CD1c-positive myeloid dendritic cell (primary cell): ENCODE data around the gene HSH2D.
"Not testable (repeated sequence)": the region's sequence is repeated elsewhere in the genome, so short reads cannot be mapped to it uniquely, and the experiment has no call there.

Experiments
- DNase-seq: peaks from one replicate; pipeline ENCODE4 v3.0.0-alpha.2; 2016; ENCODE audit errors: extremely low spot score

HSH2D gene

DNA sequence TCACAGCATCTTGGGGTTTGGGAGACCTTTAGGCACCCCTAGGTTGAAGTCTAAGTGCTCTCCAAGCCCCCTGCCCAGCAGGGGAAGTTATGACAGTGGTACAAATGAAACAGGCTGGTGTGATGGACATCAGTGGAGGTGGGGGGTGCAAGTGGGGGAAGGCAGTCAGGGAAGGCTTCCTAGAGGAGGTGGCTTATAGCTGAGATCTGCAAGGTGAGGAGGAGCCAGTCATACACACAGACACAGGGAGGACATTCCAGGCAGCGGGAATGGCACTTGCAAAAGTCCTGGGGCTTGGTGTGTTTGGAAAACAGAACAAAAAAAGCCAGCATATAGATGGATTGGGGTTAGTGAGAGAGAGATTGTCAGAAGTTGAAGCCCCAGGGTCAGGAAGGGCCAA, 11.6 kb downstream of the HSH2D start:
- DNase-seq, result no peak

DNA sequence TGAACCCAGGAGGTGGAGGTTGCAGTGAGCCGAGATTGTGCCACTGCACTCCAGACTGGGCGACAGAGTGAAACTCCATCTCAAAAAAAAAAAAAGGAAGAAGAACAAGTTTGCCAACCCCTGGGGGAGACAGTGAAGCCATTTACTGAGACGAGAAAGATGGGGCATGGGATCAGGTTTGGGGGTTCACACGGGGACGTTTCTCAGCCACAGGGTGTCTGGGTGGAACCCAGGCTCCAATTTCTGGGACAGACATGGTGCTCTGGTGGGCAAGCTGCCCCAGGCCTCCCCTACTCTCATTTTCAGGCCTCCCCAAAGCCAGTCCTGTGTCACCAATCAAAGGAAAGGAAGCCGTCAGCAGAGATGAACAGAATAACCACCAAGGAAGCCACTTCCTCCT, 13.4 kb downstream of the HSH2D start:
- no peak for DNase-seq

DNA sequence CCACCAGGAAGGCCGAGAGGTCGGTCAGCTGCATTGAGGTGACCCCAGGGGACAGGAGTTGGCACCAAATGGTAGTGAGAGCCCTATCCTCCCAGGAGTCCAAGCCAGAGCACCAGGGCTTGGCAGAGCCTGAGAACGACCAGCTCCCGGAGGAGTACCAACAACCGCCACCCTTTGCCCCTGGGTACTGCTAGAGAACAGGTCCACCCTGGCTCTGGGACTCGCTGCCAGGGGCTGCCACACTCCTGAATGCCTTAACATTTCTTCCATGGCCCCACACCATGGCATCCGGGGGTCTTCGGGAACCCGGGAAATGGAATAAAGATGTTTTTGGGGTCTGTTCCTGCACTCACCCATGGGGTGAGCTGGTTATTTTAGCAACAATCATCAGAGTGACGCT, 14.1 kb downstream of the HSH2D start:
- DNase-seq, result no peak

- DNase-seq, result no peak
Observed at GRCh38 chr19:16159655-16160054, 16.2 kb downstream of the HSH2D start.

- no peak for DNase-seq
Observed at GRCh38 chr19:16160445-16160942, 17.0 kb downstream of the HSH2D start.

GRCh38 chr19:16160943-16161560, 17.6 kb downstream of the HSH2D start:
- no peak for DNase-seq

- DNase-seq, result no peak
Observed at GRCh38 chr19:16161840-16162239, 18.4 kb downstream of the HSH2D start.

GRCh38 chr19:16164222-16164890, 20.9 kb downstream of the HSH2D start:
- no peak for DNase-seq

DNA sequence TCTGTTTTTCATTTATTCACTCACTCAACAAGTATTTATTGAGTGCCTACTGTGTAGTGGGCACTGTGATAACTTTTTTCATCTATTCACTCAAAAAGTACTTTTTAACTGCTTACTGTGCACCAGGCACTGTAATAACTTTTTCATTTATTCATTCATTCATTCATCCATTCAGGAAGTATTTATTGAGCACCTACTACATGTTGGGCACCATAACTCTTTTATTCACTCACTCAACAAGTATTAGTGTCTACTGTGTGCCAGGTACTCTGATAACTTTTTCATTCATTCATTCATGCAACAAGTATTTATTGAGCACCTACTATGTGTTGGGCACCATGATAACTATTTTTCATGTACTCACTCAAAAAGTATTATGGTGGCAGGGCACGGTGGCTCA, 22.9 kb downstream of the HSH2D start:
- DNase-seq, result no peak

DNA sequence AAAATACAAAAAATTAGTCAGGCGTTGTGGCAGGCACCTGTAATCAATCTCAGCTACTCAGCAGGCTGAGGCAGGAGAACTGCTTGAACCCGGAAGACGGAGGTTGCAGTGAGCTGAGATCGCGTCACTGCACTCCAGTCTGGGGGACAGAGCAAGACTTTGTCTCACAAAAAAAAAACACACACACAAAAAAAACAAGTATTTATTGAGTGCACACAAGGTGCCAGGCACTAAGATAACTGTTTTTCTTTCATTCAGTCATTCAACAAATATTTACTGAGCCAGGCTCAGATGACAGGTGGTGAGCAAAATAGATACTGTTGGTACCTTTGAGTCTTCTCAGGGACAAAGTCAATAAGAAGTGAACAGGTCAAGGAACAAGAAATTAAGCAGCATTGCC, 23.6 kb downstream of the HSH2D start:
- no peak for DNase-seq

DNA sequence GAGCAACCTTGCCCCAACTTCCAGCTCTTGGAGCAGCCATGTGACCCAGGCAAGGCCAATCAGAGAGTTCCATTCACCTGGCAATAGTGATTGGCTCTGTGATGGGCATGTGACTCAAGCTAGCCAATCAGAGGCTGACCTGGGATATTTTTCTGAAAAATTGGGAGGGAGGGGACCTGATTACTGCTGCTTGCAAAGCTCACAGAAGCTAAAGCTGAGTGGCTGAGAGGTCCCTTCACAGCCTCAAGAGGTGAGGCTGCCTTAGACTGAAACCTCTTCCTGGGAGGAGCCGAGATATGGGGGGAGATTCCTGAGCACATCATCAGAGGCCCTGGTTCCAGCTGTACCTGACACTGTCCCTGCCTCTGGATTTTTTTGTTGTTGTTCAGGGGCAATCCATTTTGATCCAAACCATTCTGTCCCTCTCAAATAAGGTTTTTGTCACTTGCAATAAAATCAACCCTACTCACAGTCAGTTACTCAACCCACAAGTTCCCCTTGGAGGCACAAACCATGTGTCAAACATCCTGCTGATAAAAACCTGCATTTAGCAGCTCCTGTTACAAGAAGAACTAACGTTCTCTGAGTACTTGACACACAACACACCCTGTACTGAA, 25.1 kb downstream of the HSH2D start:
- peak; percentile 68 for DNase-seq

- no peak for DNase-seq
Observed at GRCh38 chr19:16170134-16170533, 26.6 kb downstream of the HSH2D start.

- no peak for DNase-seq
Observed at GRCh38 chr19:16175954-16176353, 32.5 kb downstream of the HSH2D start.

- not testable (repeated sequence) for DNase-seq
Observed at GRCh38 chr19:16178866-16179265, 35.4 kb downstream of the HSH2D start.

DNA sequence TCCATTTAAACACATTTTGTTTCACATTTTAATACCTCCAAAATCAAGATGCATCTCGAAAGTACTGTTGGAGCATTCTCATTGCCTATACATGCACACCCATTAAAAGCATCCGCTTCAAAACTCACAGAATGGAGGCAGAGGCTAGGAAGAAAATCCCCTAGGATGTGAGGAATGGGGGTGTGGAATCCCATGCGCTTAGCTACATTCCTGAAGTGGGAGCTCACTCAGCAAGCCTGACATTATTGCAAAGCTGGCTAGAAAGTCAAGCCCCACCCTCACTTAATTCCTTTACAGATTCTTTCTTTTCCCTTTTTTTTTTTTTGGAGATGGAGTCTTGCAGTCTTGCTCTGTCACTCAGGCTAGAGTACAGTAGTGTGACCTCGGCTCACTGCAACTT, 37.1 kb downstream of the HSH2D start:
- no peak for DNase-seq

- DNase-seq, result no peak
Observed at GRCh38 chr19:16184665-16185122, 41.2 kb downstream of the HSH2D start.

DNA sequence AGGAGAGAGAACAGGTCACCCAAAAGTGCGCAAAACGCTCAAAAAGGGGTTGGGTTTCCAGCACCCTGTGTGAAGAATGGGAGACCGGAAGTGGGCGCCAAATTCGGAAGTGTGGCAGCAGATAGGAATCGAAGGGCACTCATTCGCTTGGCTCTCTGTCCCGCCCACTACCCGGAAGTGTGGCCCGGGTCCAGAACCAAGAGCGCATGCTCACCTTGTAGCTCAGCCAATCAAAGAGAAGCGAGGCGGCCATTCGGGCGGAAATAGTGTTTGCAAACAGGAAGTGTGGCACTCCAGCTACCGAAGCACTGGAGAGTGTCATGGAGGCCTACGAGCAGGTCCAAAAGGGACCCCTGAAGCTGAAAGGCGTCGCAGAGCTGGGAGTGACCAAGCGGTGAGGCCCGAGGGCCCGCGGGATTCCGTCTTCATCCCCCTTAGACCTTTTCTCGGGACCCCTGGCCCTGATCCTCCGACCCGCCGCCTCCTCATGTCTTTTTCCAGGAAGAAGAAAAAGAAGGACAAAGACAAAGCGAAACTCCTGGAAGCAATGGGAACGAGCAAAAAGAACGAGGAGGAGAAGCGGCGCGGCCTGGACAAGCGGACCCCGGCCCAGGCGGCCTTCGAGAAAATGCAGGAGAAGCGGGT, 41.8 kb downstream of the HSH2D start, which contains the start of gene FAM32A:
Gene FAM32A (plus strand): TSS at position 288 of the 645 bp plus-strand sequence. CDS start 33 bp downstream, at position 321.
- peak; percentile 100 for DNase-seq

DNA sequence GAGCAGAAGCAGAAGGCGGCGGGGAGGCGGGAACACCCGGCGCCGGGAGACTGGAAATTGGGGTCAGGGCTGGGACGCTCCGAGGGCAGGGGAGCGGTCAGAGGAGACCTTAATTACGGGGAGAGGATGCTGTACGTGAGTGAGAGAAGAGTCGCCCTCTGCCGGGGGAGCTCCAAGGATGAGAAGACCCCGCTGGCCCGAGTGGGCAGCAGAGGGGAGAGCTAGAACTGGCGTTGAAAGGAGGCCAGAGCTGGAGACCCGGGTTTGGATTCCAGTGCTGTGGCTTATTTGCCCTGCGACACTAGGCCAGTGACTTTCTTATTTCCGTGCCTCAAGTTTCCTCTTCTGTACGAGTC, 42.3 kb downstream of the HSH2D start:
- DNase-seq, result peak; percentile 34

DNA sequence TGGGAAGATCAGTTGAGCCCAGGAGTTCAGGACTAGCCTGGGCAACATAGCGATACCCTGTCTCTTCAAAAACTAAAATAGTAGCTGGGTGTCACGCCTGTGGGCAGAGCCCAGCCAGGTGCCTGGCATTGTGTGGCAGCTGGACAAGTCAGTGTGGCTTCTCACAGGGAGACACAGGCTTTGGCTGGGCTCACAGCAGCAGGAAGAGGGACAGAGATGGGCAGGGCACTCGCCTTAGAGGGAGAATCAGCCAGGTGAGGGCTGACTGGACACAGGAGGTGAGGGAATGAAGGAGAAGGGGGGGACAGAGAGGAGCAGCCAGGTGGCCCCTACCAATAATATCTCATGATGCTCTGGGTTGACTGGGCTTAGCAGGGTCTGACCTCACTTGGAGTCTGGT, 45.0 kb downstream of the HSH2D start:
- DNase-seq, result no peak

DNA sequence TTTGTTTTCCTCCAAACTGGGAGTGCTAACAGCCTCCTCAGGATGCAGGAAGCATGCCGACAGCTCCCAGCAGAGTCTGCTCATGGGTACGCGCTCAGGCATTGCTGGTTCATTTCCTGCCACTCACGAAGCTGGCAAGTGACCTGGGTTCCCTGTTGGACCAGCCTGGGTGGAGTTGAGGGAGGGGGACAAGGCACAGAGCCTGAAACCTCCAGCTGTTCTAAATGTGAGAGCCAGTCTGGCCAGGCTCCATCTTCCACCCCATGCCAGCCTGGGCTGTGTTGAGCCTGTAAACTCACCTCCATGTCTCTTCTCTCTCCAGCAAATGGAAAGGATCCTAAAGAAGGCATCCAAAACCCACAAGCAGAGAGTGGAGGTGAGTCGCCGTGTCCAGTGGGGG, 46.7 kb downstream of the HSH2D start:
- no peak for DNase-seq

DNA sequence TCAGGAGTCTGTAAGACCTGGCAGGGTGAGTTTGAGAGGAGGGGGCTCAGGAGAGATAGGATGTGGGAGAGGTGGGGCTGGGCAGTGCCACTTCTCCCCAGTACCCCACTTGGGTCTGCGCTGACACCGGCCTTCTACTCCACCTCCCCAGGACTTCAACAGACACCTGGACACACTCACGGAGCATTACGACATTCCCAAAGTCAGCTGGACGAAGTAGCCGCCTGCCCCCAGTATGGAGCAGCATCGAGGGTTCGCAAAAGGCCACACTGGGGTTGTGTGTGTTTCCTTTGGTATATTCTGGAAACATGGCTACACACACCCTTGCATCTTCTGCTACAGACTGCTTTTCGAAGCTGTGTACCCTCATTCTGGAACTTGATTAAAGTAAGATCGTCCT, 47.3 kb downstream of the HSH2D start:
- no peak for DNase-seq

DNA sequence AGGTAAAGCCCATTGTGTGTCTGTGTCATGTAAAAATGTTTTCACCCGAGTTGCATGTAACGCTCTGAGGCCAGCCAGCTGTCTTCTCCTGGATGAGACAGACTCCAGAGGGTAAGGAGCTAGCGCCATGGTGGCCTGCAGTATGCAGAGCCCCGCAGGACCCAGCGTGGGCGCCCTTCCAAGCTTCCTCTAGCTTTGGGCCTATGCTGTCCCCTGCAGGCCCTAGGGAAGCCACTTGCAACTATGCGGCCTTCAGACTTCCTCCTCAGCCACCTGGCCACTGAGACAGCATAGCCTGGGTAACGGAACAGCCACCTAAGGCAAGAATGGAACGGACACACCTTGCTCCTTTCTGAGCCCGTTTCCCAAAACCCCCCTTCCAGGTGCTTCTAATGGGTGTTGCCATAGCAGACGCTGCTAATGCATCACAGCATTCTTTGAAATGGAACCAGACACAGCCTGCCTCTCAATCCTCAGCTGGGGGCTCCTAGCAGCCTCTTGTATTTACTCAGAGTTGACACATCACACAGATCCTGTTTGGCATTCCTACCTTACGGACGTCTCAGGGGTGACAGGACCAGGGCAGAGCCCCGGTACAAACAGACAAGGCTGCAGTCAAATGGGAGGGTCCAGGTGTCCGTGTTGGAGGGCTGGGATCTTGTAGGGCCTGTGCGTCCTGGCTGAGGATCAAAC, 47.9 kb downstream of the HSH2D start:
- DNase-seq, result no peak
